HFFc6 (cell line): ENCODE results near the gene DBX1. TPM values are rescaled to one million over a fixed set of nuclear protein-coding genes. Genes with fewer than 3 reads are reported as not detected.

Source experiments
- DNase-seq: peaks from one replicate; pipeline ENCODE4 v3.0.0-alpha.2; 2018
- H3K27ac Mint-ChIP-seq: 2 replicates; pipeline ENCODE4 v1.8.0; 2020; ENCODE audit warnings: mild to moderate bottlenecking, mixed read lengths
- H3K27me3 Mint-ChIP-seq: 2 replicates; pipeline ENCODE4 v1.8.0; 2021; ENCODE audit warnings: mild to moderate bottlenecking, moderate library complexity, mixed read lengths; ENCODE audit not compliant: insufficient read depth
- H3K36me3 Mint-ChIP-seq: 2 replicates; pipeline ENCODE4 v1.8.0; 2021; ENCODE audit warnings: low read depth, mixed read lengths
- H3K4me1 Mint-ChIP-seq: 2 replicates; pipeline ENCODE4 v1.8.0; 2020; ENCODE audit warnings: low read depth, mixed read lengths
- H3K4me3 Mint-ChIP-seq: 2 replicates; pipeline ENCODE4 v1.8.0; 2020; ENCODE audit warnings: mild to moderate bottlenecking, moderate library complexity, mixed read lengths
- H3K9me3 Mint-ChIP-seq: 2 replicates; pipeline ENCODE4 v1.8.0; 2020; ENCODE audit warnings: mild to moderate bottlenecking, mixed read lengths
- CTCF ChIP-seq: fragments of 200-600 bp; sonication (generic); IDR thresholded peaks from 2 replicates; pipeline ENCODE4 v1.5.0; 2021; ENCODE audit warnings: antibody characterized with exemption, mild to moderate bottlenecking
- total RNA-seq, 6 experiments: library from RNA; stranded (reverse); fragmentation: NEBNext Ultra II Directional; extraction: Animal tissue kit (Norgen Biotek cat#: 25700); gene quantifications; 2 replicates in 1 of 6; 3 replicates in 5 of 6; pipeline ENCODE4 v1.2.3, GENCODE V29; 2021

DBX1 gene
- total RNA-seq, 6 experiments from 2014 or later: not detected

- peak; percentile 93 for TF ChIP-seq CTCF
- Mint-ChIP-seq H3K36me3 (no peaks in the 10 kb centered on the region), H3K4me3 (no peak overlapping the region), H3K27me3 (peaks cover 2% of the 10 kb centered on the region; the same call in 1 of the 2 replicates), H3K4me1 (peaks cover 30% of the 10 kb centered on the region), H3K27ac (no peak overlapping the region), H3K9me3 (no peaks in the 10 kb centered on the region)
- peak; percentile 65 for DNase-seq
These were observed 32.4 kb downstream of the DBX1 start for GRCh38 chr11:20127671-20128527.

- peaks cover 19% of the 10 kb centered on the region for H3K4me1 Mint-ChIP-seq
- no peak for DNase-seq
- H3K36me3 Mint-ChIP-seq: no peaks in the 10 kb centered on the region
- peaks cover 4% of the 10 kb centered on the region for H3K27me3 Mint-ChIP-seq
- TF ChIP-seq CTCF: no peak
- H3K9me3 Mint-ChIP-seq: no peaks in the 10 kb centered on the region
- H3K4me3 Mint-ChIP-seq: no peak overlapping the region
- peak overlapping the region; percentile 92; the same call in 1 of the 2 replicates for H3K27ac Mint-ChIP-seq
These were observed 33.6 kb downstream of the DBX1 start for GRCh38 chr11:20126724-20127123.

GRCh38 chr11:20125927-20126326, 34.3 kb downstream of the DBX1 start:
- peaks cover 16% of the 10 kb centered on the region for H3K4me1 Mint-ChIP-seq
- H3K27ac Mint-ChIP-seq: peak overlapping the region; percentile 92
- peak overlapping the region; percentile 27 for H3K4me3 Mint-ChIP-seq
- no peaks in the 10 kb centered on the region for H3K36me3 Mint-ChIP-seq
- TF ChIP-seq CTCF: no peak
- no peaks in the 10 kb centered on the region for H3K9me3 Mint-ChIP-seq
- DNase-seq: peak; percentile 52
- H3K27me3 Mint-ChIP-seq: peaks cover 6% of the 10 kb centered on the region

- no peak for TF ChIP-seq CTCF
- no peak for DNase-seq
- H3K4me1 Mint-ChIP-seq: peaks cover 31% of the 10 kb centered on the region
- H3K36me3 Mint-ChIP-seq: peaks cover 22% of the 10 kb centered on the region
- no peaks in the 10 kb centered on the region for H3K9me3 Mint-ChIP-seq
- H3K4me3 Mint-ChIP-seq: no peak overlapping the region
- H3K27ac Mint-ChIP-seq: no peak overlapping the region
- H3K27me3 Mint-ChIP-seq: peaks cover 9% of the 10 kb centered on the region
These were observed 38.1 kb downstream of the DBX1 start for GRCh38 chr11:20122131-20122530.

- Mint-ChIP-seq H3K9me3 (no peaks in the 10 kb centered on the region), H3K36me3 (peaks cover 22% of the 10 kb centered on the region), H3K27me3 (peaks cover 7% of the 10 kb centered on the region), H3K27ac (no peak overlapping the region), H3K4me3 (no peak overlapping the region), H3K4me1 (peaks cover 15% of the 10 kb centered on the region)
- DNase-seq: no peak
- no peak for TF ChIP-seq CTCF
These were observed 39.9 kb downstream of the DBX1 start for GRCh38 chr11:20120134-20120925.
